Activated CD8-positive, alpha-beta T cell treated with anti-CD3 and anti-CD28 coated beads for 36 hours (primary cell): ENCODE measurements around the gene STOML1. TPM values are rescaled to one million over a fixed set of nuclear protein-coding genes. Genes with fewer than 3 reads are reported as not detected.
"Not testable (repeated sequence)": the region's sequence is repeated elsewhere in the genome, so short reads cannot be mapped to it uniquely, and the experiment has no call there.

Experiments used
- ATAC-seq: fragments of 200-7000 bp; cut with Tn5 transposase; one replicate; pipeline ENCODE4 v1.10.0; 2021; ENCODE audit warnings: mild to moderate bottlenecking, moderate library complexity
- CTCF ChIA-PET: fragments of 350-600 bp; sonication (Branson Sonifier 250); formaldehyde crosslinking; loops from one replicate; lab custom pipeline; 2021; ENCODE audit warnings: antibody characterized with exemption; lab: Charles Lee
- POLR2A ChIA-PET: fragments of 350-600 bp; sonication (Branson Sonifier 250); formaldehyde crosslinking; loops from one replicate; lab custom pipeline; 2021; ENCODE audit warnings: antibody characterized with exemption; lab: Charles Lee
- DNase-seq: peaks from one replicate; pipeline ENCODE4 v3.0.0-alpha.2; 2020
- H3K27ac Mint-ChIP-seq: one replicate; pipeline ENCODE4 v1.8.0; 2021; ENCODE audit warnings: mild to moderate bottlenecking, mixed read lengths
- H3K27me3 Mint-ChIP-seq: one replicate; pipeline ENCODE4 v1.8.0; 2021; ENCODE audit warnings: mixed read lengths
- H3K36me3 Mint-ChIP-seq: one replicate; pipeline ENCODE4 v1.8.0; 2021; ENCODE audit warnings: low read depth, mixed read lengths
- H3K4me1 Mint-ChIP-seq: one replicate; pipeline ENCODE4 v1.8.0; 2021; ENCODE audit warnings: low read depth, mixed read lengths
- H3K4me3 Mint-ChIP-seq: one replicate; pipeline ENCODE4 v1.8.0; 2021; ENCODE audit warnings: mild to moderate bottlenecking, moderate library complexity, mixed read lengths
- H3K9me3 Mint-ChIP-seq: one replicate; pipeline ENCODE4 v1.8.0; 2021; ENCODE audit warnings: mixed read lengths
- intact Hi-C: fragments of 100-400 bp; cut with micrococcal nuclease; formaldehyde crosslinking; loops from one replicate; pipeline ENCODE4 v1.10.0; 2022
- total RNA-seq, 2 experiments: library from RNA; stranded (reverse); gene quantifications; one replicate each; pipeline ENCODE4 v1.2.3, GENCODE V29; 2021
- TF ChIP-seq, protein P1 (sequence below): fragments of 200-600 bp; IDR thresholded peaks from one replicate; pipeline ENCODE4 v1.8.0; 2022; ENCODE audit warnings: antibody characterized with exemption, mild to moderate bottlenecking

STOML1 gene
- total RNA-seq, 2 experiments from 2014 or later, result 5.2 to 6.5 TPM

DNA sequence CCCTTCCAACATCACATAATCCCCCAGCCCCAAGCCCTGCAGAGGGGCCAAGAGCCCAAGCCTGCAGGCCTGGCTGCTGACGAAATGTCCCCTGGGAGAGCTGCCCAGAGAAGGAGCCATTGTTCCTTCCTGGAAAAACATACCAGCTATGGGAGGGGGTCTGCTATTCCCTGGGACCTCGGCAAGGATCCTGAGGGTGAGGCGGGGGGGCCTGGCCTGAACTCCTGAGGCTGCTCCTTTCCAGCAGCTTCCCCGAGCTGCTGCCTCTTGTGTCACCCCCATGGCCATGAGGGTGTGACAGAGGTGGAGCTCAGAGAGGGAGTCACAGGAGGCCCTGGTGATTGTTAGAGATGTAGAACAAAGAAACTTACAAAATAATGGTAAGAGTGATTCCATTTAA lies 53.0 kb downstream of the STOML1 start:
- no peak overlapping the region for H3K27ac Mint-ChIP-seq

DNA sequence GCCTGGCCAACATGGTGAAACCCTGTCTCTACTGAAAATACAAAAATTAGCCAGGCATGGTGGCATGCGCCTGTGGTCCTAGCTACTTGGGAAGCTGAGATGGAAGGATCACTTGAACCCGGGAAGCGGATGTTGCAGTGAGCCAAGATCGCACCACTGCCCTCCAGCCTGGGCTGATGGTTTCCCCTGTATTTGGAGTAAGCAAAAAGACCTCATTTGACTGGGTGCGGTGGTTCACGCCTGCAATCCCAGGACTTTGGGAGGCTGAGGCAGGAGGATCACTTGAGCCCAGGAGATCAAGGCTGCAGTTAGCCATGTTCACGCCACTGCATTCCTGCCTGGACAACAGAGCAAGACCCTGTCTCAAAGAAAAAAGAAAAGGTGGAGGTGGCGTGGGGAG lies 53.6 kb downstream of the STOML1 start:
- not testable (repeated sequence) for H3K9me3 Mint-ChIP-seq

More for the DNA sequence above, 53.0 kb downstream of the STOML1 start:
- CTCF ChIA-PET, result interaction anchor here (0.6 to 3.6 kb wide), 3 partner anchors 11 to 25 kb away, joined by 3 to 22 read pairs (median 5); no protein-coding TSS in a partner anchor
- intact Hi-C loops, result no loop called here
- Mint-ChIP-seq H3K27me3 (peaks cover 2% of the 10 kb centered on the region), H3K9me3 (no peaks in the 10 kb centered on the region), H3K4me3 (no peak overlapping the region), H3K4me1 (peaks cover 15% of the 10 kb centered on the region), H3K36me3 (no peaks in the 10 kb centered on the region)
- no peak for DNase-seq
- no peak for ATAC-seq
- TF ChIP-seq, protein P1, sequence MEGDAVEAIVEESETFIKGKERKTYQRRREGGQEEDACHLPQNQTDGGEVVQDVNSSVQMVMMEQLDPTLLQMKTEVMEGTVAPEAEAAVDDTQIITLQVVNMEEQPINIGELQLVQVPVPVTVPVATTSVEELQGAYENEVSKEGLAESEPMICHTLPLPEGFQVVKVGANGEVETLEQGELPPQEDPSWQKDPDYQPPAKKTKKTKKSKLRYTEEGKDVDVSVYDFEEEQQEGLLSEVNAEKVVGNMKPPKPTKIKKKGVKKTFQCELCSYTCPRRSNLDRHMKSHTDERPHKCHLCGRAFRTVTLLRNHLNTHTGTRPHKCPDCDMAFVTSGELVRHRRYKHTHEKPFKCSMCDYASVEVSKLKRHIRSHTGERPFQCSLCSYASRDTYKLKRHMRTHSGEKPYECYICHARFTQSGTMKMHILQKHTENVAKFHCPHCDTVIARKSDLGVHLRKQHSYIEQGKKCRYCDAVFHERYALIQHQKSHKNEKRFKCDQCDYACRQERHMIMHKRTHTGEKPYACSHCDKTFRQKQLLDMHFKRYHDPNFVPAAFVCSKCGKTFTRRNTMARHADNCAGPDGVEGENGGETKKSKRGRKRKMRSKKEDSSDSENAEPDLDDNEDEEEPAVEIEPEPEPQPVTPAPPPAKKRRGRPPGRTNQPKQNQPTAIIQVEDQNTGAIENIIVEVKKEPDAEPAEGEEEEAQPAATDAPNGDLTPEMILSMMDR, result no peak
- POLR2A ChIA-PET, result interaction anchor here (1.0 kb wide), 1 partner anchor 10 kb away, joined by 3 read pairs; no protein-coding TSS in a partner anchor

DNA sequence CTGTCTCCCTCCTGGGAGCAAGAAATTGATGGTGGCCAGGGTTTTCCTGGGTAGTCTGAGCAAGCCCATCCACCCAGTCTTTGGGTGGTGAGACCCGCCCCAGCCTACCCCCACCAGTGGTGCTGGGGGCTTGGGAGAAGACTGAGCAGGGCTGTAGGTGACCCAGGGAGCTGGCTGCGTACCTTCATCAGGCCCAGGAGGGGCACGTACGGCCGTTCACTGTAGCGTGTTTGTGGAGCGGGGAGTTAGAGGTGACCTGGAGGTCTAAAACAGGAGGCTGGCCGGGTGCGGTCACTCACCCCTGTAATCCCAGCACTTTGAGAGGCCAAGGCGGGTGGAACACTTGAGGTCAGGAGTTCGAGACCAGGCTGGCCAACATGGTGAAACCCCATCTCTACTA lies 54.4 kb downstream of the STOML1 start:
- CTCF ChIA-PET, result interaction anchor here (3.6 kb wide), 1 partner anchor 10 kb away, joined by 22 read pairs; no protein-coding TSS in a partner anchor
- intact Hi-C loops, result no loop called here
- Mint-ChIP-seq H3K27me3 (peaks cover 2% of the 10 kb centered on the region), H3K9me3 (no peaks in the 10 kb centered on the region), H3K27ac (no peak overlapping the region), H3K36me3 (no peaks in the 10 kb centered on the region), H3K4me1 (peaks cover 14% of the 10 kb centered on the region), H3K4me3 (no peak overlapping the region)
- DNase-seq, result no peak
- TF ChIP-seq, protein P1, result no peak
- POLR2A ChIA-PET, result no interaction called here
- no peak for ATAC-seq

More for the DNA sequence above, 53.6 kb downstream of the STOML1 start:
- intact Hi-C loops, H3K27ac Mint-ChIP-seq, H3K36me3 Mint-ChIP-seq, H3K27me3 Mint-ChIP-seq, ATAC-seq, H3K4me3 Mint-ChIP-seq, DNase-seq: not testable (repeated sequence)
- peaks cover 15% of the 10 kb centered on the region for H3K4me1 Mint-ChIP-seq
- CTCF ChIA-PET, result interaction anchor here (0.6 to 3.6 kb wide), 2 partner anchors 11 to 13 kb away, joined by 3 to 22 read pairs; no protein-coding TSS in a partner anchor
- POLR2A ChIA-PET, result interaction anchor here (1.0 kb wide), 1 partner anchor 11 kb away, joined by 3 read pairs; no protein-coding TSS in a partner anchor

DNA sequence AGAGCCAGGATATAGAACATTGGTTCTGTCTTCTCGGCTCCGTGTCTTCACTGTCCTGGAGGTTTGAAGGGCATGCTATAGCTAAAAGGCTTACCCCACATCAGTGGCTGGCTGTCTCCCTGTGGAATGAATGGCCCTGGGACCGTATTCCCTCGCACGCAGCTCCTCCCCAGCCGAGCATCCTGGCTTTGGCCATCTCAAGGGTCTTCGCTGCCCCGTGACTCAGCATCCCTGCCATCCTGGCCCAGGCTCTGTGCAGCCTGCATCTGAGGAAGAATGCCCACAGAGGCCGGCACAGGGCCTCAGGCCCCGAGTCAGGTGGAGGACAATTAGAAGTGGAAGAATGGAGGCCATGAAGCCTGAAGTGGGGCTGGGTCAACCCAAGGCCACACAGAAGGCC lies 54.8 kb downstream of the STOML1 start:
- intact Hi-C loops, result no loop called here
- TF ChIP-seq, protein P1, result no peak
- no peaks in the 10 kb centered on the region for H3K9me3 Mint-ChIP-seq
- CTCF ChIA-PET, result interaction anchor here (1.2 to 3.6 kb wide), 3 partner anchors 10 to 27 kb away, joined by 3 to 22 read pairs (median 4); no protein-coding TSS in a partner anchor
- DNase-seq (no peak), ATAC-seq (no peak)
- peaks cover 10% of the 10 kb centered on the region for H3K4me1 Mint-ChIP-seq
- H3K36me3 Mint-ChIP-seq, result no peaks in the 10 kb centered on the region
- no peak overlapping the region for H3K27ac Mint-ChIP-seq
- peaks cover 2% of the 10 kb centered on the region for H3K27me3 Mint-ChIP-seq
- POLR2A ChIA-PET, result no interaction called here
- no peak overlapping the region for H3K4me3 Mint-ChIP-seq

DNA sequence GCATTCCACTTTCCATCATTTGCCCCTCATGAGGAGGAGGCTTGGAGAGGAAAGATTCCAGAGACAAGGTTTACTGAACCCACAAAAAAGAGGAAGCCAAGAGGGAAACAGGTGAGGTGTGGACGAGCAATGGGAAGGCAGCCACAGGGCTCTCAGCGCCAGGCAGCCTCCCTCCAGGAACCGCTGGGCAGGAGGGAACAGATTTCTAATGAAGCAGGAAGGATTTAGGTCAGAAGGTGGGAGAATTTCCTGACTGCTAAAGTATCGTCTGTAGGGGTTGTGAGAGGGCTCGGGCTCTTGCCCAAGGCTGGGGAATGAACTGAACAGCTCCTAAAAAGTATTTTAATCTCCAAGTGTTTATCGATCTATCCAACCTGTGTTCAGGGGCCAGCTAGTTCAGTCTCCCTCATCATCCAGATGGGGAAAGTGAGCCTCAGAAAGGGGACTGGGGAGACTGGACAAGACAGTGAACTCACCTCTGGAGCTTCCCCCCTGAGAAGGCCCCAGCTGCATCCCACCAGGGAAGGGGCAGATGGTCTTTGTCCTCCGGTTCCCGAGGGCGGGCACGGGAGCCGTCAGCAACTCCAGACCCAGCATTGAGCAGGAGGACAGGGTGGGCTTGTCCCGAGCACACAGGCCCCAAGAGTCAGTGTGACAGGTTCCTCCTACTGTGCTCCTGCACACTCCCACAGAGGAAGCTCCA lies 55.4 kb downstream of the STOML1 start:
- H3K9me3 Mint-ChIP-seq, result no peaks in the 10 kb centered on the region
- H3K36me3 Mint-ChIP-seq, result no peaks in the 10 kb centered on the region
- peaks cover 4% of the 10 kb centered on the region for H3K4me1 Mint-ChIP-seq
- H3K4me3 Mint-ChIP-seq, result no peak overlapping the region
- ATAC-seq (no peak), DNase-seq (no peak)
- no peak overlapping the region for H3K27ac Mint-ChIP-seq
- ChIA-PET POLR2A (no interaction called here), CTCF (interaction anchor here (1.2 to 3.6 kb wide), 4 partner anchors 9 to 36 kb away, joined by 3 to 22 read pairs (median 8); no protein-coding TSS in a partner anchor)
- TF ChIP-seq, protein P1, result no peak
- H3K27me3 Mint-ChIP-seq, result peaks cover 2% of the 10 kb centered on the region
- intact Hi-C loops, result no loop called here
